Transverse colon (tissue), 4 donors: Measurements from ENCODE around the gene KDELR1.

Source experiments
- EP300 ChIP-seq: sonication (generic); formaldehyde crosslinking; IDR thresholded peaks from one replicate; pipeline ENCODE4 v1.6.1; 2017; ENCODE audit warnings: antibody characterized with exemption, low read depth
- POLR2A ChIP-seq: fragments of 450-650 bp; IDR thresholded peaks from one replicate; pipeline ENCODE4 v1.6.1; 2016; ENCODE audit warnings: antibody characterized with exemption, mild to moderate bottlenecking, moderate library complexity
- POLR2AphosphoS5 ChIP-seq, 3 donors: sonication (generic); formaldehyde crosslinking; IDR thresholded peaks; one replicate each; pipeline ENCODE4 v1.6.1; 2016; ENCODE audit warnings: antibody characterized with exemption in 3 of 3
- TF ChIP-seq, protein P1 (sequence below), 5 experiments: fragments of 200-600 bp in 3 of 5; fragments of 450-650 bp in 2 of 5; sonication (generic) in 3 of 5; IDR thresholded peaks; 1 replicate in 2 of 5; 2 replicates in 3 of 5; pipeline ENCODE4 v1.5.1; 2016 to 2017; ENCODE audit warnings: antibody characterized with exemption in 5 of 5, inconsistent platforms in 3 of 5, mild to moderate bottlenecking in 2 of 5, moderate library complexity in 1 of 5

DNA sequence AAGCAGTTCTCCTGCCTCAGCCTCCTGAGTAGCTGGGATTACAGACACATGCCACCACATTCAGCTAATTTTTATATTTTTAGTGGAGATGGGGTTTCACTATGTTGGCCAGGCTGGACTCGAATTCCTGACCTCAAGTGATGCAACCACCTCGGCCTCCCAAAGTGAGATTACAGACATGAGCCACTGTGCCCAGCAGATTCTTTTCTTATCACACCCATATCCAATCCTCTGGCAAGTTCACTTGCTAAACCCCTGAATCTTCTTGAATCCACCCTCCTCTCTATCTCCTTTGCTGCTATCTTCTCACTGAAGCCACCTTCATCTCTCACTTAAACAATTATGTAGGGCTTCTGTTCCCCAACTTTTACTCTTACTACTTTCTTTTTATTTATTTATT lies 45.2 kb downstream of the KDELR1 start:
- TF ChIP-seq POLR2A (no peak), EP300 (no peak), POLR2AphosphoS5 (IDR thresholded peaks at IDR 0.05) (no peak)
- TF ChIP-seq, protein P1, sequence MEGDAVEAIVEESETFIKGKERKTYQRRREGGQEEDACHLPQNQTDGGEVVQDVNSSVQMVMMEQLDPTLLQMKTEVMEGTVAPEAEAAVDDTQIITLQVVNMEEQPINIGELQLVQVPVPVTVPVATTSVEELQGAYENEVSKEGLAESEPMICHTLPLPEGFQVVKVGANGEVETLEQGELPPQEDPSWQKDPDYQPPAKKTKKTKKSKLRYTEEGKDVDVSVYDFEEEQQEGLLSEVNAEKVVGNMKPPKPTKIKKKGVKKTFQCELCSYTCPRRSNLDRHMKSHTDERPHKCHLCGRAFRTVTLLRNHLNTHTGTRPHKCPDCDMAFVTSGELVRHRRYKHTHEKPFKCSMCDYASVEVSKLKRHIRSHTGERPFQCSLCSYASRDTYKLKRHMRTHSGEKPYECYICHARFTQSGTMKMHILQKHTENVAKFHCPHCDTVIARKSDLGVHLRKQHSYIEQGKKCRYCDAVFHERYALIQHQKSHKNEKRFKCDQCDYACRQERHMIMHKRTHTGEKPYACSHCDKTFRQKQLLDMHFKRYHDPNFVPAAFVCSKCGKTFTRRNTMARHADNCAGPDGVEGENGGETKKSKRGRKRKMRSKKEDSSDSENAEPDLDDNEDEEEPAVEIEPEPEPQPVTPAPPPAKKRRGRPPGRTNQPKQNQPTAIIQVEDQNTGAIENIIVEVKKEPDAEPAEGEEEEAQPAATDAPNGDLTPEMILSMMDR (IDR thresholded peaks at IDR 0.05): no peak
